Stomach (tissue), 9 donors: ENCODE data around the gene DEPDC1B. TPM values are rescaled to one million over a fixed set of nuclear protein-coding genes. Genes with fewer than 3 reads are reported as not detected.

Experiments used
- DNase-seq, 2 donors: peaks; one replicate each; pipeline versions ENCODE4 v3.0.0 to v3.0.0-alpha.2; 2013 to 2019
- H3K27ac ChIP-seq, 5 donors: fragments of 200-600 bp in 4 of 5; sonication (generic) in 4 of 5; one replicate each; pipeline ENCODE4 v1.5.1; 2013 to 2019; ENCODE audit warnings: mild to moderate bottlenecking in 1 of 5, moderate library complexity in 1 of 5
- H3K27me3 ChIP-seq, 3 donors: fragments of 200-600 bp; sonication (generic); one replicate each; pipeline ENCODE4 v1.5.1; 2017 to 2019; ENCODE audit warnings: mixed run types in 1 of 3
- H3K36me3 ChIP-seq, 4 donors: fragments of 200-600 bp; sonication (generic); 1 replicate in 3 of 4; 2 replicates in 1 of 4; pipeline ENCODE4 v1.5.1; 2016 to 2019
- H3K4me1 ChIP-seq, 4 donors: fragments of 200-600 bp; sonication (generic); one replicate each; pipeline ENCODE4 v1.5.1; 2016 to 2019
- H3K4me3 ChIP-seq, 4 donors: fragments of 200-600 bp; sonication (generic) in 3 of 4; one replicate each; pipeline ENCODE4 v1.5.1; 2016 to 2019; ENCODE audit warnings: mild to moderate bottlenecking in 1 of 4
- H3K9me3 ChIP-seq, 4 donors: fragments of 200-600 bp; sonication (generic); one replicate each; pipeline ENCODE4 v1.5.1; 2016 to 2019
- CTCF ChIP-seq, 7 experiments: fragments of 450-650 bp in 4 of 7; fragments of 200-600 bp in 3 of 7; sonication (generic) in 3 of 7; IDR thresholded peaks; one replicate each; pipeline ENCODE4 v1.5.1; 2016 to 2019; ENCODE audit warnings: antibody characterized with exemption in 7 of 7, control low read depth in 2 of 7, mild to moderate bottlenecking in 1 of 7
- EP300 ChIP-seq: sonication (generic); formaldehyde crosslinking; IDR thresholded peaks from one replicate; pipeline ENCODE4 v1.6.1; 2017; ENCODE audit warnings: antibody characterized with exemption
- POLR2A ChIP-seq, 4 donors: fragments of 450-650 bp; IDR thresholded peaks; one replicate each; pipeline ENCODE4 v1.6.1; 2016; ENCODE audit warnings: antibody characterized with exemption in 4 of 4, control low read depth in 2 of 4, mild to moderate bottlenecking in 1 of 4, moderate library complexity in 1 of 4
- POLR2AphosphoS5 ChIP-seq, 3 donors: sonication (generic); formaldehyde crosslinking; IDR thresholded peaks; one replicate each; pipeline ENCODE4 v1.6.1; 2016; ENCODE audit warnings: antibody characterized with exemption in 3 of 3
- WGBS, 5 donors: extraction: QIAGEN DNeasy Blood & Tissue Kit in 3 of 5; methylation state at CpG; one replicate each; pipeline versions ENCODE4 v1.1.5 to v1.1.7; 2013 to 2018; 5-methylcytosine and 5-hydroxymethylcytosine counted together
- intact Hi-C: fragments of 100-400 bp; cut with DNase I; formaldehyde crosslinking; loops from one replicate; pipeline ENCODE4 v1.15.1; 2023; ENCODE audit warnings: low total_unique reads
- polyA plus RNA-seq, 3 donors: library from polyadenylated mRNA; stranded (reverse); fragments of 200-250 nt; gene quantifications; one replicate each; pipeline ENCODE4 v1.2.3, GENCODE V29; 2013
- total RNA-seq, 5 donors: library from RNA; depleted of rRNA; stranded (reverse); fragments of >200 nt; gene quantifications; one replicate each; pipeline versions ENCODE4 v1.1.0 to v1.2.3, GENCODE V29; 2014 to 2016
- donor health status: healthy with polysubstance abuse.
- donor health status: Bipolar disorder and iron deficiency.
- donor health status: healthy.

DEPDC1B gene
- total and polyA plus RNA-seq, 8 donors, result 0.14 to 40.6 (median 1.9) TPM; not detected in 1

DNA sequence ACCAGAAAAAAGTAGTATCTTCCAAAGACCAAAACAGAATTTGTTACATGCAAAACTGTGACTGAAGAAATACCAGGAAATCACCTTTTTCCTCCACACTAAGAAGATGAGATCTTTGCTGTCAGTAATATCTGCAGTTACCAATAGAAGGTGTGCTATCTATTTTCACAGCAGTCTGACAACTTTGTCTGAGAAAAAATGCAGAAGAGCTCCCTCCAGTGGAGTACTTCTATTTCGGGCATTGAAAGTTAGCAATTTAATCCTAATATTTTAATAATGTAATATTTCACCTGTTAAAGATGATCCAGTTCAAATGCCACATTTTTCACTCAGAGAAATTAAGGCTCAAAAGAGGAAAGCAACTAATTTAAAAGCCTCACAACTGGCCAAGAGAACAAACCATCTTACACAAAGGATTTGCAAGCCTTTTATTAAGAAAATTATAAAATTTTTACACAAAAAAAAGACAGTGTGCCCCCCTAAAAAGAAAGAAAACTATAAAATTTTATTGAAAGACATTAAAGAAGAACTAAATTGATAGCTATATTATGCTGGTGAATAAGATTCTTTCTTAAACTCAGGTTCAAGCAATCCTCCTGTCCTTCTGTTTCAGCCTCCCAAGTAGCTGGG is 50.6 kb downstream of the DEPDC1B start:
- 14 to 25% (median 20%) methylated on average over 1 of the region's 1 CpG for WGBS, 5 donors
- intact Hi-C loops, result no loop called here

GRCh38 chr5:60648175-60648574 is 51.8 kb downstream of the DEPDC1B start:
- intact Hi-C loops, result no loop called here
- H3K27me3 ChIP-seq, result no peaks in the 10 kb centered on the region
- TF ChIP-seq POLR2A (IDR thresholded peaks at IDR 0.05) (no peak), EP300 (no peak)
- no peak overlapping the region for H3K4me3 ChIP-seq
- WGBS, 5 donors, result 59 to 83% (median 74%) methylated on average over 2 of the region's 2 CpGs
- no peaks in the 10 kb centered on the region for H3K36me3 ChIP-seq
- H3K9me3 ChIP-seq, result no peaks in the 10 kb centered on the region
- no peak overlapping the region for H3K27ac ChIP-seq
- peaks cover 0 to 5% (median 0%) of the 10 kb centered on the region in 4 donors for H3K4me1 ChIP-seq
- no peak for DNase-seq

More for the DNA sequence above, 50.6 kb downstream of the DEPDC1B start:
- peak in 1 of 2 donors; percentile 60 for DNase-seq
- no peak overlapping the region for H3K27ac ChIP-seq
- peaks cover 0 to 5% (median 0%) of the 10 kb centered on the region in 4 donors for H3K4me1 ChIP-seq
- TF ChIP-seq POLR2A (IDR thresholded peaks at IDR 0.05), result no peak
- TF ChIP-seq CTCF (IDR thresholded peaks at IDR 0.05), result peak in 5 of 7 experiments; percentile 15 to 48 (median 31)
- H3K9me3 ChIP-seq, result no peaks in the 10 kb centered on the region
- no peaks in the 10 kb centered on the region for H3K36me3 ChIP-seq
- H3K27me3 ChIP-seq, result no peaks in the 10 kb centered on the region
- no peak overlapping the region for H3K4me3 ChIP-seq

DNA sequence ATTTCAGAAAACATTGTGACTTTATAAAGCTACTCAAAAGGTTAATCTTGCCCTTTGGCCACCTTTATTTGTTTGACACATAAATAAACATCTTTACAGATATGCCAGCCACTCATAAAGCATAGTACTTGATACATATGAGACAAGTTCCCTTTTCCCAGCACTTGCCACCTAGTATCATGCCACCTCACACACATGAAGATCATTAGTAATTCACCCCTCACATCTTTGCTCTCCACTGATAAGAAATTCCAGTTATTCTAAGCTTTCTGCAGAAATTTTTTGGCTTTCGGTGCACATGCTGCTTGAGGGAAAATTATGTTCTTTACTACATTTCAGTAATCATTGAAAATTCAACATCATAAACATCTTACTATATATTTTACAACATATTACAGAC is 59.1 kb downstream of the DEPDC1B start:
- no peak overlapping the region for H3K4me3 ChIP-seq
- no peak overlapping the region for H3K27ac ChIP-seq
- no peaks in the 10 kb centered on the region for H3K27me3 ChIP-seq
- no peaks in the 10 kb centered on the region for H3K4me1 ChIP-seq
- intact Hi-C loops, result no loop called here
- TF ChIP-seq CTCF (IDR thresholded peaks at IDR 0.05) (no peak), POLR2A (IDR thresholded peaks at IDR 0.05) (no peak), POLR2AphosphoS5 (IDR thresholded peaks at IDR 0.05) (no peak), EP300 (no peak)
- H3K9me3 ChIP-seq, result no peaks in the 10 kb centered on the region
- WGBS, 5 donors, result 93 to 100% (median 98%) methylated on average over 1 of the region's 1 CpG
- no peaks in the 10 kb centered on the region for H3K36me3 ChIP-seq
- DNase-seq, result no peak

DNA sequence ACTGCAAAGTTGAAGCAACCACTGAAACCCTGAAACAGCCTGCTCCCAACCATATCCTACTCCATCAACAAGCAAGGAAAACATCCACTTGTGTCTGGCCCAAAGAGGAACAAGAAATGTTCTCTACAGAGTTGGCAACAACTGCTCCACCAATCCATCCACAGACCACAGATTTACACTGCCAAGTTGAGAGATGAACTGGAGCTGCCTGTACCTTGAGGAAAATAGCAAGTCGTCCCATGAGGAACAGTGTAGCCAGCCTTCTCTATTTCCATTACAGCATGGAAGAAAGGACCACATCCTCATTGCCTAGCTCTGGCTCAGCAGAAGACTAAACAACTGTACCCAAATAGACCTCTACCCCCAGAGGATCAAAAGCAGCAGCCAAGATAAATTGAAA is 60.4 kb downstream of the DEPDC1B start:
- intact Hi-C loops, result no loop called here
- Histone ChIP-seq H3K4me3 (no peak overlapping the region), H3K9me3 (no peaks in the 10 kb centered on the region), H3K36me3 (no peaks in the 10 kb centered on the region), H3K27me3 (no peaks in the 10 kb centered on the region), H3K27ac (no peak overlapping the region), H3K4me1 (no peaks in the 10 kb centered on the region)
- 57 to 96% (median 86%) methylated on average over 1 of the region's 1 CpG for WGBS, 5 donors
- DNase-seq, result no peak
- TF ChIP-seq EP300 (no peak), CTCF (IDR thresholded peaks at IDR 0.05) (no peak), POLR2A (IDR thresholded peaks at IDR 0.05) (no peak), POLR2AphosphoS5 (IDR thresholded peaks at IDR 0.05) (no peak)

DNA sequence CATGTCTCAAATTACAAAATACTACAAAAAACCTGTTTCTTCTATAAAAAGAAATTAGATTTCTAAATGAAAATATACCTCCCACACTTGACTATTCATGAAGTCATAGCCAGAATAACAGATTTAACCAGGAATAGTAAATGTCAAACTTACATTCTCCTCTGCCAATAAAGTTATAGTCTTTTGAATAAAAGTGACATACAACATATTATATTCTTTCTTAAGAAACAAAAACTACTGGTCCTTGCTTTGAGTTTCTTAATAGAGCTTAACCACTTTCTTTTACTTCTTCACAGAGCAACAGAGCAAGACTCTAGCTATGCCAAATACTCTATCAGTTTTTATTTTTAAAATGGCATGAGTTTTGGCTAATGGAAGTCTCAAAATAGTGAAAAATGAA is 61.7 kb downstream of the DEPDC1B start:
- no peaks in the 10 kb centered on the region for H3K4me1 ChIP-seq
- DNase-seq, result no peak
- H3K36me3 ChIP-seq, result no peaks in the 10 kb centered on the region
- H3K27me3 ChIP-seq, result no peaks in the 10 kb centered on the region
- H3K9me3 ChIP-seq, result no peaks in the 10 kb centered on the region
- TF ChIP-seq POLR2AphosphoS5 (IDR thresholded peaks at IDR 0.05) (no peak), EP300 (no peak), POLR2A (IDR thresholded peaks at IDR 0.05) (no peak), CTCF (IDR thresholded peaks at IDR 0.05) (no peak)
- H3K27ac ChIP-seq, result no peak overlapping the region
- no peak overlapping the region for H3K4me3 ChIP-seq
- intact Hi-C loops, result no loop called here
